ENCODE results near the gene FMNL2.

- no peak for TF ChIP-seq CTCF (IDR thresholded peaks at IDR 0.05; ENCODE audit: insufficient read depth, low read depth, low read length)
- no peak for TF ChIP-seq EZH2 (IDR thresholded peaks at IDR 0.05; ENCODE audit: insufficient read depth, low read length)
These were observed 320.9 kb downstream of the FMNL2 start for GRCh38 chr2:152655880-152656279.

Measured in astrocyte (in vitro differentiated cells and primary cell).